GM13977 (cell line): ENCODE results near the gene ECPAS.
"Not testable (repeated sequence)": the region's sequence is repeated elsewhere in the genome, so short reads cannot be mapped to it uniquely, and the experiment has no call there.

Source experiments
- DNase-seq: peaks from one replicate; pipeline ENCODE4 v3.0.0; 2012; ENCODE audit warnings: low spot score
- CTCF ChIP-seq: IDR thresholded peaks from 2 replicates; pipeline ENCODE4 v1.5.1; 2012; ENCODE audit warnings: mild to moderate bottlenecking, control low read depth; ENCODE audit not compliant: insufficient read depth; ENCODE audit errors: extremely low read depth, missing control alignments
- in situ Hi-C: fragments of 300-500 bp; cut with MboI; formaldehyde crosslinking; loops from one replicate; pipeline ENCODE4 v1.12.0; 2022; ENCODE audit warnings: low sequenced_read_pairs, low pct_unique_long_range_greater_than_20kb, mixed read lengths, inconsistent platforms; ENCODE audit not compliant: unreplicated experiment

Gene ECPAS

GRCh38 chr9:111525056-111525977, 41.1 kb upstream of the ECPAS start, which contains the start of gene ZNF483:
Gene ZNF483 (plus strand): TSS chr9:111525179. CDS start chr9:111527396, 2,217 bp downstream.
- no peak for TF ChIP-seq CTCF
- in situ Hi-C loops, result no loop called here
- peak; percentile 69 for DNase-seq

- in situ Hi-C loops, result no loop called here
- no peak for DNase-seq
- TF ChIP-seq CTCF, result no peak
Measured at GRCh38 chr9:111524731-111525055, 40.5 kb upstream of the ECPAS start.

- in situ Hi-C loops, result no loop called here
- no peak for TF ChIP-seq CTCF
- DNase-seq, result no peak
Measured at GRCh38 chr9:111516061-111516465, 31.9 kb upstream of the ECPAS start.

GRCh38 chr9:111514967-111515366, 30.8 kb upstream of the ECPAS start:
- in situ Hi-C loops, result no loop called here
- no peak for DNase-seq
- no peak for TF ChIP-seq CTCF

- in situ Hi-C loops, DNase-seq: not testable (repeated sequence)
Measured at GRCh38 chr9:111511581-111511980, 27.4 kb upstream of the ECPAS start.

GRCh38 chr9:111502506-111502905, 18.3 kb upstream of the ECPAS start:
- in situ Hi-C loops, result no loop called here
- no peak for TF ChIP-seq CTCF

GRCh38 chr9:111501648-111502047, 17.5 kb upstream of the ECPAS start:
- TF ChIP-seq CTCF, result no peak
- DNase-seq, result no peak
- in situ Hi-C loops, result no loop called here

More at GRCh38 chr9:111502506-111502905, 18.3 kb upstream of the ECPAS start:
- no peak for DNase-seq
